Esophagus squamous epithelium (tissue), 4 donors: ENCODE results near the gene SLC43A3.

ENCODE experiments used
- CTCF ChIP-seq, 6 experiments: fragments of 450-650 bp in 4 of 6; fragments of 200-600 bp in 2 of 6; sonication (generic) in 2 of 6; IDR thresholded peaks; one replicate each; pipeline ENCODE4 v1.5.1; 2016 to 2019; ENCODE audit warnings: antibody characterized with exemption in 6 of 6, mild to moderate bottlenecking in 4 of 6, moderate library complexity in 4 of 6
- POLR2A ChIP-seq, 4 donors: fragments of 450-650 bp; IDR thresholded peaks; one replicate each; pipeline ENCODE4 v1.6.1; 2017; ENCODE audit warnings: antibody characterized with exemption in 4 of 4, mild to moderate bottlenecking in 4 of 4, moderate library complexity in 3 of 4

DNA sequence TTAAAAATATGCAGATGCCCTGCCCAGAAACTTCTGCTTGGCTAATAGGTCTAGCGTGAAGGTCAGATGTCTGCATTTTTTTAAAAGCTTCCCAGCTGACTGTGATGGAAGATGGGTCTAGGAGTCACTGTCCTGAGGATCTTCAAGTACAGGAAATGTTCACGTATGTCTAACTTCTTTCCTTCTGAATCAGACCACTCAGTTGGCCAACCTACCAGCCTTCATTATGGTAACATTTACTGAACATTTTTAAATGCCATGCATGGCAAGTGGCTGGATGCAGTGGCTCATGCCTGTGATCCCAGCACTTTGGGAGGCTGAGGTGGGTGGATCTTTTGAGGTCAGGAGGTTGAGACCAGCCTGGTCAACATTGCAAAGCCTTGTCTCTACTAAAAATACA is 35.4 kb downstream of the SLC43A3 start:
- TF ChIP-seq POLR2A (IDR thresholded peaks at IDR 0.05) (no peak), CTCF (IDR thresholded peaks at IDR 0.05) (no peak)
